Naive B cell (primary cell): ENCODE results near the gene PLA2G2A. TPM values are rescaled to one million over a fixed set of nuclear protein-coding genes. Genes with fewer than 3 reads are reported as not detected.
"Not testable (repeated sequence)": the region's sequence is repeated elsewhere in the genome, so short reads cannot be mapped to it uniquely, and the experiment has no call there.

Experiments
- ATAC-seq, 2 donors: fragments of 150-1000 bp; cut with Tn5 transposase; 2 replicates each; pipeline ENCODE4 v1.10.0; 2021; ENCODE audit warnings: low read depth in 2 of 2, mild to moderate bottlenecking in 2 of 2, moderate library complexity in 2 of 2
- DNase-seq: peaks from one replicate; pipeline ENCODE4 v3.0.0; 2022
- H3K27ac Mint-ChIP-seq, 6 donors: one replicate each; pipeline ENCODE4 v1.8.0; 2020 to 2022; ENCODE audit warnings: mild to moderate bottlenecking in 6 of 6, mixed read lengths in 6 of 6, moderate library complexity in 5 of 6, inconsistent platforms in 2 of 6
- H3K27me3 Mint-ChIP-seq, 3 donors: one replicate each; pipeline ENCODE4 v1.8.0; 2021 to 2022; ENCODE audit warnings: mixed read lengths in 3 of 3, mild to moderate bottlenecking in 1 of 3
- H3K36me3 Mint-ChIP-seq, 2 donors: one replicate each; pipeline ENCODE4 v1.8.0; 2020 to 2022; ENCODE audit warnings: mixed read lengths in 2 of 2, inconsistent platforms in 1 of 2, mild to moderate bottlenecking in 1 of 2
- H3K4me1 Mint-ChIP-seq, 3 donors: one replicate each; pipeline ENCODE4 v1.8.0; 2020 to 2022; ENCODE audit warnings: mixed read lengths in 3 of 3, inconsistent platforms in 1 of 3, mild to moderate bottlenecking in 1 of 3, moderate library complexity in 1 of 3
- H3K4me3 Mint-ChIP-seq, 8 donors: one replicate each; pipeline ENCODE4 v1.8.0; 2020 to 2022; ENCODE audit warnings: mild to moderate bottlenecking in 8 of 8, mixed read lengths in 8 of 8, moderate library complexity in 8 of 8, inconsistent platforms in 2 of 8
- H3K9me3 Mint-ChIP-seq, 7 donors: one replicate each; pipeline ENCODE4 v1.8.0; 2020 to 2022; ENCODE audit warnings: mixed read lengths in 7 of 7, mild to moderate bottlenecking in 5 of 7, inconsistent platforms in 2 of 7, moderate library complexity in 1 of 7
- polyA plus RNA-seq, 6 donors: library from polyadenylated mRNA; unstranded; fragments of 300-500 nt; fragmentation: Illumina TruSeq; gene quantifications; one replicate each; pipeline ENCODE4 v1.2.3, GENCODE V29; 2021; ENCODE audit warnings: low read depth in 6 of 6

PLA2G2A gene
- not detected for polyA plus RNA-seq

DNA sequence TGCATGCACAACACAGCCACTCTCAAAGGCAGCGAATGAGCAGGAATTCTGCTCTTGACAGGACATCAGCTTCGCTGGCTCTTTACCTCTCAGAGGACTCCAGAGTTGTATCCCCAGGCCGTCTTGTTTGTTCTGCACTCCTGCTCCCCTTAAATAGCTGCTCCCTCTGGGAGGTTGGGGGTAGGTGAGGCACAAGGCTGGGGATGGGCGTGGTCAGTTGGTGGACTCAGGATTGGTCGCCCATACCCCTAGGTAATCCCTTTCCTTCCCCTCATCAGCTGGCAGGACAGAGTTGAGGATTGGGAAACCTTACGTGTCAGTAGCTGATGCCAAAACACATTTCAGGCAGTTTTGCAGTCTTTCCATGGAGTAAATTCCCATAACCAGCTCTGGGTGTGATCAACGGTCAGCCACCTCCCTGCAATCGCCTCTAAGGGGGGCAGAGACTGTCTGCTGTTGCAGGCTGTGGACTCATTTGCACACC lies at the start of gene PLA2G2A:
Gene PLA2G2A, minus strand, starts transcription at position 125 of the 484 bp plus-strand sequence. CDS start 845 bp downstream, outside the sequence.
- Mint-ChIP-seq H3K36me3 (no peaks in the 10 kb centered on the region), H3K27ac (peak within 1 kb of the TSS in 1 of 6 donors; percentile 46), H3K4me1 (peaks cover 0 to 6% (median 6%) of the 10 kb centered on the region in 3 donors), H3K27me3 (peaks cover 14 to 43% (median 36%) of the 10 kb centered on the region in 3 donors), H3K4me3 (no peak within 1 kb of the TSS), H3K9me3 (peaks cover 0 to 3% (median 0%) of the 10 kb centered on the region in 7 donors)
- ATAC-seq (no peak), DNase-seq (no peak)

- Mint-ChIP-seq H3K9me3 (peaks cover 6 to 19% (median 9%) of the 10 kb centered on the region in 7 donors), H3K27me3 (peaks cover 17 to 63% (median 36%) of the 10 kb centered on the region in 3 donors), H3K36me3 (peaks cover 0 to 10% of the 10 kb centered on the region in 2 donors), H3K4me3 (no peak overlapping the region), H3K27ac (no peak overlapping the region), H3K4me1 (no peaks in the 10 kb centered on the region)
- DNase-seq (no peak), ATAC-seq (no peak)
Measured at GRCh38 chr1:20028726-20029125, 49.3 kb upstream of the PLA2G2A start.

DNA sequence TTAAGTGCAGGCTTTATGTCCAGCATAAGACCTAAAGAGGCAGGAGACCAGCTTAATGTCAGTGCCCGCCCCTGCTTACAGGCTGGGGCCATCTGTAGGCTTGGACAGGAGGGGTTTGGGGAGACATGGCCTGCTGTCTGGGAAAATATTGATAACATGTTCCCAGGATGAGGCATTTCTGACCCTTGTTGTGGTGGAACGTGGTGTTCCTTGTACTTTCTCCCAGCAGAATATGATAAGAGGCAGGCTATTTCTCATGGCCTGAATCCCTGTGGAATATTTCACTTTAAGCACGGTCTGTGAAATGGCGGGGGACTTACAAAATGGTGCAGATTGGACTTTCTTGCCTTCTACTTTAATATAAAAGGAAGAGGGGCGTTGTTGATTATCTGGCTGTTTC lies 48.7 kb upstream of the PLA2G2A start:
- peaks cover 2 to 18% (median 8%) of the 10 kb centered on the region in 7 donors for H3K9me3 Mint-ChIP-seq
- H3K27me3 Mint-ChIP-seq = peaks cover 11 to 60% (median 33%) of the 10 kb centered on the region in 3 donors
- no peak overlapping the region for H3K27ac Mint-ChIP-seq
- ATAC-seq (no peak), DNase-seq (no peak)
- peaks cover 0 to 4% of the 10 kb centered on the region in 2 donors for H3K36me3 Mint-ChIP-seq
- H3K4me1 Mint-ChIP-seq = no peaks in the 10 kb centered on the region
- H3K4me3 Mint-ChIP-seq = no peak overlapping the region

GRCh38 chr1:20017741-20018140 lies 38.3 kb upstream of the PLA2G2A start:
- ATAC-seq (no peak), DNase-seq (no peak)
- peak overlapping the region in 1 of 6 donors; percentile 40 for H3K27ac Mint-ChIP-seq
- peaks cover 0 to 9% (median 0%) of the 10 kb centered on the region in 3 donors for H3K27me3 Mint-ChIP-seq
- peaks cover 0 to 8% (median 0%) of the 10 kb centered on the region in 3 donors for H3K4me1 Mint-ChIP-seq
- H3K36me3 Mint-ChIP-seq = peaks cover 28 to 39% of the 10 kb centered on the region in 2 donors
- H3K9me3 Mint-ChIP-seq = peaks cover 5 to 55% (median 44%) of the 10 kb centered on the region in 7 donors
- no peak overlapping the region for H3K4me3 Mint-ChIP-seq

DNA sequence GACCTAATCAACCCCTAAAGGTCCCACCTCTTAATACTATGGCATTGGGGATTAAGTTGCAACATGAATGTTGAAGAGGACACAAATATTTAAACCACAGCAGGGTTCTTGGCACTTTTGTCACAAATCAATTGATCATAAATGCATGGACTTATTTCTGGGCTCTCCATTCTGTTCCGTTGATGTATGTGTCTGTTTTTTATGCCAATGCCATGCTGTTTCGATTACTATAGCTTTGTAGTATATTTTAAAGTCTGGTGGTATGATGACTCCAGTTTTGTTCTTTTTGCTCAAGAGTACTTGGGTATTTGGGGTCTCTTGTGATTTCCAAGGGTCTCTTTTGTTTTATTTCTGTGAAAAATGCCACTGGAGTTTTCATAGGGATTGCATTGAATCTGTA lies 34.7 kb upstream of the PLA2G2A start:
- ATAC-seq = no peak
- DNase-seq = no peak
- H3K27ac Mint-ChIP-seq = no peak overlapping the region
- peaks cover 0 to 13% (median 9%) of the 10 kb centered on the region in 3 donors for H3K27me3 Mint-ChIP-seq
- peaks cover 5 to 50% (median 40%) of the 10 kb centered on the region in 7 donors for H3K9me3 Mint-ChIP-seq
- peaks cover 24 to 37% of the 10 kb centered on the region in 2 donors for H3K36me3 Mint-ChIP-seq
- peaks cover 0 to 9% (median 0%) of the 10 kb centered on the region in 3 donors for H3K4me1 Mint-ChIP-seq
- no peak overlapping the region for H3K4me3 Mint-ChIP-seq

- peak overlapping the region in 2 of 6 donors; percentile 51 to 75 for H3K27ac Mint-ChIP-seq
- H3K36me3 Mint-ChIP-seq = peaks cover 0 to 7% of the 10 kb centered on the region in 2 donors
- ATAC-seq (no peak), DNase-seq (no peak)
- H3K4me1 Mint-ChIP-seq = peaks cover 0 to 9% (median 0%) of the 10 kb centered on the region in 3 donors
- peaks cover 8 to 30% (median 16%) of the 10 kb centered on the region in 3 donors for H3K27me3 Mint-ChIP-seq
- no peak overlapping the region for H3K4me3 Mint-ChIP-seq
- H3K9me3 Mint-ChIP-seq = peaks cover 4 to 21% (median 8%) of the 10 kb centered on the region in 7 donors
Measured at GRCh38 chr1:20010016-20010415, 30.6 kb upstream of the PLA2G2A start.

GRCh38 chr1:20009212-20009611 lies 29.8 kb upstream of the PLA2G2A start:
- Mint-ChIP-seq H3K4me1 (peaks cover 0 to 9% (median 0%) of the 10 kb centered on the region in 3 donors), H3K27me3 (peaks cover 15 to 38% (median 24%) of the 10 kb centered on the region in 3 donors), H3K36me3 (peaks cover 0 to 3% of the 10 kb centered on the region in 2 donors), H3K4me3 (no peak overlapping the region), H3K9me3 (peaks cover 3 to 13% (median 9%) of the 10 kb centered on the region in 7 donors), H3K27ac (no peak overlapping the region)
- no peak for ATAC-seq
- DNase-seq = no peak

- peaks cover 0 to 4% of the 10 kb centered on the region in 2 donors for H3K36me3 Mint-ChIP-seq
- DNase-seq (no peak), ATAC-seq (no peak)
- H3K9me3 Mint-ChIP-seq = peaks cover 4 to 15% (median 12%) of the 10 kb centered on the region in 7 donors
- H3K4me3 Mint-ChIP-seq = no peak overlapping the region
- H3K27ac Mint-ChIP-seq = no peak overlapping the region
- peaks cover 21 to 46% (median 27%) of the 10 kb centered on the region in 3 donors for H3K27me3 Mint-ChIP-seq
- H3K4me1 Mint-ChIP-seq = peaks cover 0 to 8% (median 0%) of the 10 kb centered on the region in 3 donors
Measured at GRCh38 chr1:20008391-20008841, 29.0 kb upstream of the PLA2G2A start.

DNA sequence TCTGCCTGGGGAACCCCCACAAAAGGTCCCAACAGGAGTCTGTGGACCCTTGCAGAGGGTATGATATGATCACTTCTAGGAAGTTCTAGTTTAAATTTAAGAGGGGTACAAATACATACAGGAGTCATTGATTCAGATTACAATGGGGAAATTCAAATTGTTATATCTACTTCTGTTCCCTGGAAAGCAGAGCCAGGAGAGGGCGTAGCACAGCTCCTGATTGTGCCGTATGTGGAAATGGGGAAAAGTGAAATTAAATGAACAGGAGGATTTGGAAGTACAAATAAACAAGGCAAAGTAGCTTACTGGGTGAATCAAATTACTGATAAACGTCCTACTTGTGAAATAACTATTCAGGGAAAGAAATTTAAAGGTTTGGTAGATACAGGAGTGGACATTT lies 19.4 kb upstream of the PLA2G2A start:
- Mint-ChIP-seq H3K27ac (peak overlapping the region in 1 of 6 donors; percentile 23), H3K27me3 (peaks cover 33 to 69% (median 53%) of the 10 kb centered on the region in 3 donors), H3K36me3 (peaks cover 4 to 23% of the 10 kb centered on the region in 2 donors), H3K9me3 (peaks cover 0 to 29% (median 10%) of the 10 kb centered on the region in 7 donors)
- not testable (repeated sequence) for ATAC-seq, DNase-seq, H3K4me1 Mint-ChIP-seq, H3K4me3 Mint-ChIP-seq

- peak overlapping the region in 1 of 6 donors; percentile 18 for H3K27ac Mint-ChIP-seq
- no peak for DNase-seq
- no peaks in the 10 kb centered on the region for H3K9me3 Mint-ChIP-seq
- peaks cover 14 to 29% (median 28%) of the 10 kb centered on the region in 3 donors for H3K27me3 Mint-ChIP-seq
- no peak overlapping the region for H3K4me3 Mint-ChIP-seq
- H3K4me1 Mint-ChIP-seq = peaks cover 15 to 27% (median 25%) of the 10 kb centered on the region in 3 donors
- H3K36me3 Mint-ChIP-seq = no peaks in the 10 kb centered on the region
- no peak for ATAC-seq
Measured at GRCh38 chr1:19990689-19991088, 11.3 kb upstream of the PLA2G2A start.

DNA sequence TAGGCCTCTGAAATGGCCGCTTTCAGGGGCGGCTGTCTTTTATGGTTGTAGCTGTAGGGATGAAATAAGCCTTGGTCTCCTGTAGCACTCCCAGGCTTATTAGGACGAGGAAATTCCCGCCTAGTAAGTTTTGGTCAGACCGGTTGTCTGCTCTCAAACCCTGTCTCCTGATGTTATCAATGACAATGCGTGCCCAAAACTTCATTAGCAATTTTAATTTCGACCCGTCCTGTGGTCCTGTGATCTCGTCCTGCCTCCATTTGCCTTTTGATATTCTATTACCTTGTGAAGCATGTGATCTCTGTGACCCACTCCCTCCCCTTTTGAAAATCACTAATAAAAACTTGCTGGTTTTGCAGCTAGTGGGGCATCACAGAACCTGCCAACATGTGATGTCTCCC lies 10.8 kb upstream of the PLA2G2A start:
- not testable (repeated sequence) for DNase-seq, H3K36me3 Mint-ChIP-seq, H3K9me3 Mint-ChIP-seq, ATAC-seq, H3K27ac Mint-ChIP-seq, H3K4me3 Mint-ChIP-seq
- Mint-ChIP-seq H3K4me1 (peaks cover 15 to 27% (median 25%) of the 10 kb centered on the region in 3 donors), H3K27me3 (peaks cover 14 to 29% (median 28%) of the 10 kb centered on the region in 3 donors)

DNA sequence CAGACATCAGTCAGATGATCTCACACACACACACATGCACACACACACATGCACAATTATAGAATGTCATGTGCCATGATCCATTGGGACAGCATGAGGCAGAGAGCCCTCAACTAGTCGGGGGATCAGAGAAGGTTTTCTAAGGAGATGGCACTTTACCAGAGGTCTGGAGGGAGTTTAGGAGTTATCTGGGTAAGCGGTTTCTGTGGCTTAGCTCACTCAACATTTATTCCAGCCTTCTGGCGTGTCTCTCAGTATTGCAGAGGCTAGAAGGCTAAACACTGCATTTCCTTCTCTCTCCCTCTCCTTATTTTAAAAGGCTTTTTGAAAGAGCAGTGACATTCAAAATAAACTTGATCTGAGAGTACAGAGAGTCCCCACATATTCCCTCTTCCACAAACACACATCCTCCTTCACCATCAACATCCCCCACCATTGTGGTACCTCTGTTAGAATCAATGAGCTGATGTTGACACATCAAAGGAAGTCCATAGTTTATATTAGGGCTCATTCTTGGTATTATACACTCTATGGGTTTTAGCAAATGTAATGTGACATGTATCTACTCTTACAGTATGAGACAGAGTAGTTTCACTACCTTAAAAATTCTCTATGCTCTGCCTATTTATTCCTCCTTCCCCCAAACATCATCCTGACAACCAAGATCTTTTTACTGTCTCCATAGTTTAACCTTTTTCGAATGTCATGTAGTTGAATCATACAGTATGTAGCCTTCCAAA lies 9.0 kb upstream of the PLA2G2A start:
- H3K27ac Mint-ChIP-seq = peak overlapping the region in 1 of 6 donors; percentile 0
- peaks cover 9 to 19% (median 15%) of the 10 kb centered on the region in 3 donors for H3K27me3 Mint-ChIP-seq
- H3K9me3 Mint-ChIP-seq = peaks cover 0 to 3% (median 0%) of the 10 kb centered on the region in 7 donors
- H3K4me3 Mint-ChIP-seq = no peak overlapping the region
- DNase-seq (no peak), ATAC-seq (peak in 1 of 2 donors; percentile 61)
- no peaks in the 10 kb centered on the region for H3K36me3 Mint-ChIP-seq
- peaks cover 15 to 27% (median 25%) of the 10 kb centered on the region in 3 donors for H3K4me1 Mint-ChIP-seq

DNA sequence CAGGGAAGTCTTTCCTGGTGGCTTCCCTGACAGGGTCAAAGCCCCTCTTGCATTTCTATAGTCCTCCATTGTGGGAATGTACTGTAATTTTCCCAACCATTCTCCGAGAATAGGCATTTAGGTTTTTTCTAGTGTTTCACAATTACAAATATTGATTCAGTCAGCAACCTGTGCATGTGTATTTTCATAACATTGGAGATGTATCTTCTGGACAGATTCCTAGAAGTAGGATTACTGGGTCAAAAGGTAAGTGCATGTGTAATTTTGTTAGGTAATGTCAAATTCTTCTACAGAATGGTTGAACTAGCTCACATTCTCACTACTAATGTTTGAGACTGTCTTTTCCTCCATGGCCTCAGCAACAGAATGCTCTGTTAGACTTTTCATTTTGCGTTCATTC lies 8.3 kb upstream of the PLA2G2A start:
- H3K36me3 Mint-ChIP-seq = no peaks in the 10 kb centered on the region
- peaks cover 7 to 13% (median 9%) of the 10 kb centered on the region in 3 donors for H3K27me3 Mint-ChIP-seq
- DNase-seq (no peak), ATAC-seq (no peak)
- H3K27ac Mint-ChIP-seq = no peak overlapping the region
- H3K4me1 Mint-ChIP-seq = peaks cover 15 to 27% (median 25%) of the 10 kb centered on the region in 3 donors
- H3K9me3 Mint-ChIP-seq = peaks cover 0 to 3% (median 0%) of the 10 kb centered on the region in 7 donors
- no peak overlapping the region for H3K4me3 Mint-ChIP-seq
